Activated gamma-delta T cell (primary cell): ENCODE data around the gene ZNF727.
"Not testable (repeated sequence)": the region's sequence is repeated elsewhere in the genome, so short reads cannot be mapped to it uniquely, and the experiment has no call there.

ENCODE experiments used
- DNase-seq: peaks from one replicate; lab custom pipeline; 2025; lab: John Stamatoyannopoulos, UW
- total RNA-seq, 2 donors: gene quantifications; one replicate each; lab custom pipeline; 2026; lab: John Stamatoyannopoulos, UW

ZNF727 gene
- 2.1 to 8.4 reads per million in 2 donors for total RNA-seq

DNA sequence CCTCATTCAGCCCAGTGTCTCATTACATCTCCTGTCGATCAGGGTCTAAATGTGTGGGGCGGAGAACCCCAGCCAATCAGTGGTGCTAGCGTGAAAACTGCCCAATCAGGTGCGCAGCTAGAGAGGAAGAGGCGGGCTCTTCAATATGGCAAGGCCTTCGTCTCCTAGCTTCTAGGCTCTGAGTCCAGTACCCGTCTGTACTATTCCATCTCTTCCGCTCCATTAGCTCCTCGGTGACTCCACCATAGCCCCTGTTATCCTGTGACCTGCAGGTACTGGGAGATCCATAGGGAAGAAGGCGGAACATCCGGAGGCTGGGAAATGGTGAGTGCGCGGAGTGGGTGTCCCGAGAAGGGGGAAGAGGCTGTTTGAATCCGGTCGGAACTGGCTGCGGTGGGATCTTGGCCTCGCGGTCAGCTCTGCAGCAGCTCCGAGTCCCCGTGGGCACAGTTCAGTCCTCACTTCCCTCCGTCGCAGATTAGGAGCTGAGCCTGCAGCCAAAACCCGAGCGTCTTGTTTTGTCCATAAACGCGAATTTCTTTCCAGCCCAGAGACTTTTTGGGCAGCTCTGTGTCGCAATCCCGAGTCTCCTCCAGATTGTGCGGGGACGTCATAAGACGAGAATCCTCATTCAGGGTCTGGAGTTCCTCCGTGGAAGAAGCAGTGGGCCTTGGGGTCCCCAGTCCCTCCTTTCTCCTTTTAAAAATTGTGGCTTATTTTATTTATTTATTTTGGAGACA is at the start of gene ZNF727:
Gene ZNF727, plus strand, starts transcription at position 134 of the 740 bp plus-strand sequence. Its CDS starts 188 bp downstream, at position 322.
- DNase-seq, result no peak

DNA sequence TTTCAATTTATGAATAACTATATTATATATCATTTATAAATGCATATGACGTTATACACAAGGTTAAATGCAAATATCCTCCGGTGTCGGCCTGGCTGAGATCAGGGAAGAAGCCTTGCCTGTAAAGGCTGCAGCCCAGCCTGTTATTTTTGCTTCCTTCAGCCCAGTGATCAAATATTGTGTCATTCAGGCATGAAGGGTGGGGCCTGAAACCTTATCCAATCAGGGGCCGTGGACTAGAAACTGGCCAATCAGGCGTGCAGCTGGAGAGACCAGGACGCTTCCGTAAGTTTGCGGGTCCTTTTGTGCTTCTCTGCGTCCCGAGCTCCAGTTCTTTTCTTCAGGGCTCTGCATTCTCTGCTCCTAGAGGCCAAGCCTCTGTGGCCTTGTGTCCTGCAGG is 46.7 kb upstream of the ZNF727 start, which contains the start of gene ZNF722:
Gene ZNF722, plus strand, starts transcription at position 301 of the 400 bp plus-strand sequence. CDS start 113 bp downstream, outside the sequence.
- DNase-seq, result no peak

DNA sequence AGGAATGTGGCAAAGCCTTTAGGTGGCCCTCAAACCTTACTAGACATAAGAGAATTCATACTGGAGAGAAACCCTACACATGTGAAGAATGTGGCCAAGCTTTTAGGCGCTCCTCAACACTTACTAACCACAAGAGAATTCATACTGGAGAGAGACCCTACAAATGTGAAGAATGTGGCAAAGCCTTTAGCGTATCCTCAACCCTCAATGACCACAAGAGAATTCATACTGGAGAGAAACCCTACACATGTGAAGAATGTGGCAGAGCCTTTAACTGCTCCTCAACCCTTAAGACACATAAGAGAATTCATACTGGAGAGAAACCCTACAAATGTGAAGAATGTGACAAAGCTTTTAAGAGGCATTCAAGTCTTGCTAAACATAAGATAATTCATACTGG is 29.7 kb upstream of the ZNF727 start:
- DNase-seq, result not testable (repeated sequence)

DNA sequence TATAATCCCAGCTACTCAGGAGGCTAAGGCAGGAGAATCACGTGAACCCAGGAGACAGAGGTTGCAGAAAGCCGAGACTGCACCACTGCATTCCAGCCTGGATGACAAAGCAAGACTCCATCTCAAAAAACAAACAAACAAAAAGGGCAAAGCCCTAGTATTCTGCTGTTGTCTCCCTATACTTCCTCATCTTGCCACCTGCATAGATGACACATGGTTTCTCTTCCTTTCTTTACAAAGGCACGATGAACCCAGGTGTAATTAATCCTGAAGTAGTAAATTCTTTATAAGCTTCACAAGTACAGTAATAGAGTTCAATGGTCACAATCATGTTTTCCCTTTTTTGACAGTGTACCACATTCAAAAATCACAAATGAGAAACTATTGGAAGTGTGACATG is 9.8 kb upstream of the ZNF727 start:
- DNase-seq, result no peak

DNA sequence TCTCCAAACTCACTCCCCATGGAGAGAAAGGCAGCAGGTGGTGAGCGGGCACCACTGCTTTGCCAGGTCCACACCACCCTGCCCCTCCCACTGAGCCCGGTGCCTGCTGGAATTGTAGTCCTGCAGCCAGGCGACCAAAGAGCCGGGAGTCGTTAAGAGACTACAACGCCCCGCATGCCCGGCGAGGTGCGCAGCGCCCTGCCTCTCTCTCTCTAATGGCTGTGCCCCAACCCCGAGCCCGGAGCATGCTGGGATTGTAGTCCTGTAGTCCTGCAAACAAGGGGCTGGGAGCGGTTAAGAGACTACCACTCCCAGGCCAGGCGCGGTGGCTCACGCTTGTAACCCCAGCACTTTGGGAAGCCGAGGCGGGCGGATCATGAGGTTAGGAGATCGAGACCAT is 8.1 kb upstream of the ZNF727 start:
- no peak for DNase-seq

DNA sequence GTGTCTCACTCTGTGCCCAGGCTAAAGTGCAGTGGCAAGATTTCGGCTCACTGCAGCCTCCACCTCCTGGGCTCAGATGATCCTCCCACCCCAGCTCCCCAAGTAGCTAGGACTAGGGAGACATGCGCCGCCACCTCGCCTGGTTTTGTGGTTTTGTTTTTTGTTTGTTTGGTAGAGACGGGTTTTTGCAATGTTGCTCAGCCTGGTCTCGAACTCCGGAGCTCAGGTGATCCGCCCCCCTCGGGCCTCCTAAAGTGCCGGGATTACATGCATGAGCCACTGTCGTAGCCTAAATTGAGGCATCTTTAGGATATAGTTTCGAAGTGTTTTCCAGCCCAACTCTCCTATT is 781 bp downstream of the ZNF727 start:
- no peak for DNase-seq

DNA sequence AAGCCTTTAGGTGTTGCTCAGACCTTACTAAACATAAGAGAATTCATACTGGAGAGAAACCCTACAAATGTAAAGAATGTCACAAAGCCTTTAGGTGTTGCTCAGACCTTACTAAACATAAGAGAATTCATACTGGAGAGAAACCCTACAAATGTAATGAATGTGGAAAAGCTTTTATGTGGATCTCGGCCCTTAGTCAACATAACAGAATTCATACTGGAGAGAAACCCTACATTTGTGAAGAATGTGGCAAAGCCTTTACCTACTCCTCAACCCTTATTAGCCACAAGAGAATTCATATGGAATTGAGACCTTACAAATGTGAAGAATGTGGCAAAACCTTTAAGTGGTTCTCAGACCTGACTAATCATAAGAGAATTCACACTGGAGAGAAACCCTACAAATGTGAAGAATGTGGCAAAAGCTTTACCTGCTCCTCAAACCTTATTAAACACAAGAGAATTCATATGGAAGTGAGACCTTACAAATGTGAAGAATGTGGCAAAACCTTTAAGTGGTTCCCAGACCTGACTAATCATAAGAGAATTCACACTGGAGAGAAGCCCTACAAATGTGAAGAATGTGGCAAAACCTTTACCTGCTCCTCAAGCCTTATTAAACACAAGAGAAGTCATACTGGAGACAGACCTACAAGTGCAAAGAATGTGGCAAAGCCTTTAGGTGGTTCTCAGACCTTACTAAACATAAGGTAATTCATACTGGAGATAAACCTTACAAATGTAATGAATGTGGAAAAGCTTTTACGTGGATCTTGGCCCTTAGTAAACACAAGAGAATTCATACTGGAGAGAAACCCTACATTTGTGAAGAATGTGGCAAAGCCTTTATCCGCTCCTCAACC is 32.8 kb downstream of the ZNF727 start:
- DNase-seq, result not testable (repeated sequence)

DNA sequence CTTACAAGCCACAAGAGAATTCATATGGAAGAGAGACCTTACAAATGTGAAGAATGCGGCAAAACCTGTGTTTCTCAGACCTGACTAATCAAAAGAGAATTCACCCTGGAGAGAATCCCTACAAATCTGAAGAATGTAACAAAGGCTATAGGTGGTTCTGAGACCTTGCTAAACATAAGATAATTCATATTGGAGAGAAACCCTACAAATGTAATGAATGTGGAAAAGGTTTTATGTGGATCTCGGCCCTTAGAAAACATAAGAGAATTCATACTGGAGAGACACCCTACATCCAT is 33.4 kb downstream of the ZNF727 start:
- no peak for DNase-seq

DNA sequence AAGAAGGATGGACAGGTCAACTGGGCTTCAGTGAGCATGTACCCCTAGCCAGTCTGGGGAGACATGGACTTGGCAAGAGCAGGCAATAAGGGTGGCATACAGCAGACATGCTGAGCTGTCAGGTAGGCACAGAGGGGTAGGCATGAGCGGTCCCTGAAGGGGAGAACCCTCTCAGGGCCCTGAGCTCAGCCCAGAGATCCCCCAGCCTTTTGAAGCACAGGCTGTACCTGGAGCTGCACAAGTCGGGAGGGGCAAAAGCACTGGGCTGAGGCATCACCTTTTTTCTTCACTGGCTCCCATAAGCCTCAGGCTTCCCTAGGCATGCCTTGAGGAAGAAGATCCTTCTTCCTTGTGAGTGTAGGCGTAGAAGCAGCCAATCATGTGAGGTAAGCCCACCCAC is 42.3 kb downstream of the ZNF727 start:
- no peak for DNase-seq

DNA sequence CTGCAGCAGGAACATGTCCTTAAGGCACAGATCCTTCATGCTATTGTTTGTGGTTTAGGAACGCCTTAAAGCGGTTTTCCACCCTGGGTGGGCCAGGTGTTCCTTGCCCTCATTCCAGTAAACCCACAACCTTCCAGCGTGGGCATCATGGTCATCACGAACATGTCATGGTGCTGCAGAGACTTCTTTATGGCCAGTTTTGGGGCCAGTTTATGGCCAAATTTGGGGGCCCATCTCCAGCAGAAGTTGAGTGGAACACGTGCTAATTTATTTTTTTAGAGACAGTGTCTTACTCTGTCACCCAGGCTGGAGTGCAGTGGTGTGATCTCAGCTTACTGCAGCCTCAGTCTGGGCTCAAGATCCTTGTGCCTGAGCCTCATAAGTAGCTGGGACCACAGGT is 43.6 kb downstream of the ZNF727 start:
- not testable (repeated sequence) for DNase-seq
